GM19099 (cell line): ENCODE data around the gene ASF1B.

Experiments
- POLR2A ChIP-seq: IDR thresholded peaks from 3 replicates; pipeline ENCODE4 v1.6.1; 2011; ENCODE audit warnings: low read depth; ENCODE audit not compliant: insufficient read length; ENCODE audit errors: extremely low read depth

Gene ASF1B

DNA sequence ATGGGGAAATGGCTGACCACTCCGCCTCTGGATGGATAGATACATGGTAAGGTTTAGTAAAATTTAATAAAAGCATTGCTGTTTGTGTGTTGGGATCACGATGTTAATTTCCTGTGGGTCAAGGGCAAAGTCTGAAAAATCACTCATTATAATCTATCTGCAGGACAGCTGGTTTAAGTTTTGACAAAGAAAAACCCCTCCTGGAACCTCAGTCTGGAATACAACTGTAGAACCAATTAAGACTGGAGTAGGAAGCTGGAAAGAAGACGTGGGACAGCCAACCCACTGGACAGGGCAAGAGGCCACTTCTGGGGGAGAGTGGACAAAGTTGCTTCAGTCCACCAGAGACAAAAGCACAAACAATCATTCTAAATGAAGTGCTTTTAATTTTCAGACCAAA lies 17.2 kb downstream of the ASF1B start:
- TF ChIP-seq POLR2A = no peak

DNA sequence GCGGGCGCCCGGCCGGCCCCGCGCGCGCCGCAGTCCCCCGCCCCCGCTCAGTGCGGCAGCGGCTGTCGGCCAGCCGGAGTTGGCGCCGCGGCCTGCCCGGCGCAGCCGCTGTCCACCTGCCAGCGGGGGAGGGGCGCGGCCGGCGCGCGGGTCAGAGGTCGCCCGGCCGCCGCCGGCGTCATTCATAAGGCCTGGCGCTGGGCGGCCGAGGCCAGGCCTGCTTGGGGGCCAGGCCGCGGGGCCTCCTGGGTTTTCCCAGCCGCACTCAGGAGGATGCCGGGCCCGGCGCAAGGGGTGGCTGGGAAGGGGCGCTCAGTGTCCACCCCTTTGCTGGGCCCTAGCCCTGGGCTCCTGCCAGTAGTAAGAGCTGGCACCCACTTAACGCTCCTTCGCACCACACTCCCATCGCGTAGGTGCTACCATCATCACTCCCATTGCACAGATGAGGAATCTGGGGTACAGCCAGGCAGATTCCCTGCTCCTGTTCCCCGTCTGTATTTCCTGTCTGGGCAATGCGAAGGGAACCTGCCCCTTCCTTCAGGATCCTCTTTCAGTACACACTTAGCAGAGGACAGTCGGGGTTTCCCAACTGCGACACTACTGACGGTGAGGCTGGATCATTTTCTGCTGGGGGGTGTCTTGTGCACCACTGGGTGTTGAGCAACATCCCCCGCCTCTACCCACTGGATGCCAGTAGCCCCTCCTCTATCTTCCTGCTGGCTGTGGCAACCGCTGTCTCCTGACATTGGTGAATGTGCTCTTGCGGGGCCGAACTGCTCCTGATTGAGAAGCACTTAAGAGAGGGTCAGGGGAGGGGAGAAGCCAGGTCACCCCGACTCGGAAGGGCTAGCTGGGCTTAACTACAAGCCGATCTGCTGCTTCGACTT lies 18.0 kb downstream of the ASF1B start:
- peak; percentile 47 for TF ChIP-seq POLR2A

DNA sequence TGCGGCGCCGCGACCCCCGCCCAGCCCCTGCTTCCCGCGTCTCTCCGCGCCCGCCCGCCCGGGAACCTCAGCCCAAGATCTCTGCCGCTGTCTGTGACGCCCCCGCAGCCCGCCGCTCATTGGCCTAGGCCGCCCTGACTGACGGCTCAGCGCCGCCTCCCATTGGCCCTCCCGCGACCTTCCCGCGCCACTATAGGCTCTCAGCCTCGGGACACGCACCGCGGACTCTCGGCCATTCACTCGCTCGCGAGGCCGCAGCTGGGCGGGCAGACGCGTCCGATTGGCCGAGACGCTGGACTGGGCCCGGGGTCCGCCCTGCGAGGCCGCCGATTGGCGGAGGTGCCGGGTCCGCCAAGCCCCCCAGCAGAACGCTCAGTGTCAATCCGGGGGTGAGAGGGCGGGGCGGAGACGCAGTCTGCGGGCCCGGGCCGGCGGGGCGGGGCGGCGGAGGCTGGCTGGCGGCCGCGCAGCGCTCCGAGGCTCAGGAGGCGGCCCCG lies 18.7 kb downstream of the ASF1B start, which contains the start of gene PRKACA:
Gene PRKACA, minus strand, starts transcription at position 95 of the 497 bp plus-strand sequence. CDS start 215 bp downstream, outside the sequence.
- TF ChIP-seq POLR2A = peak; percentile 34

DNA sequence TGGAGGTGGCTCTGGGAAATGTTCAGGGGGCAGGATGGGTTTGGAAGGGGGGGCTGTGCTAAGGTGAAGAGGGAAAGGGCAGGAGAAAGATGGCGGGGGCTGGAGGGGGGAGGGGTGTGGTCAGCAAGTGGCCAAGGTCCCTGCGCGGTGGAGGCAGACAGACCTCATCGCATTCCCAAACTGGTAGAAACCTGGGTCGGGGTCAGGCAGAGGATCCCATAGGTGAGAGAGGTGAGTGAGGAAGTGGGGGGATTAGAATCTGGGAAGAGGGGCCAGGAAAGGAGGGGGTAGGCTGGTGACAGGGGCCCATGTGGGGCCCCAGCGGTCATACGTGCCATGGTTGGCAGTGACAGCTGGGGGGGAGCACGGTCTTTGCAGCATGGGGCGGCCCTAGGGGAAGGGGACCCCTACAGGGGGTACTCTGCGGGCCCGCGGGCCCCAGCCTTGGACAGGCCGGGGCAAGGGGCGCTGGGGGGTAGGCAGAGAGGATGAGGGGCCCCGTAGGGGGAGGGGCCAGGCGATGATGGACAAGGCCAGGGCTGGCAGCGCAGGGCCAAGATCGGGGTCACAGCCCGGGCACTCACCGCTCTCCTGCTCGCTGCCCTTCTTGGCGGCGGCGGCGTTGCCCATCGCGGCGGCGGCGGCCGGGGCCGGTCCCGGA lies 19.3 kb downstream of the ASF1B start:
- no peak for TF ChIP-seq POLR2A

DNA sequence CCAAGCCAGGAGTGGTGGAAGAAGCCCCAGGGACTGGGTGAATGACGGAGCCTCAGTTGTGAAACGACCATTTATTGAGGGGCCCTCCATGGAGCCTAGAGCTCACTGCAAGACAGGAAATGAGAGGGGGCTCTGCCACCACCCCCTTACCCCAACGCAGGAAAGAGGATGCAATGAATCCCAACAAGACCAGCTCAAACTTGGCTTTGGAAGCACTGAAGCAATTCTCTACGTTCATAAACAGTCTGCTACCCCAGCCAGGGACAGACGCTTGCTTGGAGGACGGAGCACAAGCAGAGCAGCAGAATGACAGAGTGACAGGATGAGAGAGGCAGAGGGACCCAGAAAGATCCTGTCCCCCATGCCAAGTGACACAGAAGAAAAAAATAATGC lies 19.9 kb downstream of the ASF1B start:
- TF ChIP-seq POLR2A = no peak

DNA sequence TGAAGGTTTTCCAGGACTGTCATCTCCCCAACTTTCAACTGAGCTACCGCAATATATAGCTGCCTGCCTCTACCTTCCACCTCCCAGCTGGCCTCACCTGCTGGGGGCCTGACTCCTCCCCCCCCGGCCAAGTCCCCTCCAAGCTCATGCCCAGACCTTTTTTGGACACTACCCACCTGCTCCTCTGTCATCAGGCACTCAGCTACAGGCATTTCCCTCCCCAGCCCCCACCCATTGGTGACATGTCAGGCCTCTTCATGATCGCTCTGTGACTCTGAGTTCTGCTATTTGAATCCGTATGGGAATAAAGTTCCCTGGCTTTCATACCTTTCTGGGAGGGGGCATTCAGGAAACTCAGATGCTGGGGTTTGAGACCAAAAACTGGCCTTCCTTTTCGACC lies 20.6 kb downstream of the ASF1B start:
- TF ChIP-seq POLR2A = no peak

DNA sequence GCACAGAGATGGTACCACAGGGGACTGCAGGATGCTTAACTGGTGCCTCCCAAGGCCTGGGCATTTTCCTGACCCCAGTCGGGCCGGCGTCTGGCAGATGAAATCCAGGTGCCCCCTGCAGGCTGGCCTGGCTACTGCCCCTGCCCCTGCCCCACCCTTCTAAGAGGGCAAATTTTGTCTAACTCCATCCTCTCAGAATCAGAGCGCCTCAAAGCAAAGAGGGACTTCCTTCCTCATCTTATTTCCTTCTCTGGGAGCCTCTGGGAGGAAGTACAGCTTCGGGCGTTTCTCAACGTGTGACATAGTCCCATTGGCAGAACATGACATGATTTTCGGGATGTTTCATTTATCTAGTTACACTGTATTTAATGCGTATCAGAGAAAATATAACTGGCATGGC lies 21.5 kb downstream of the ASF1B start:
- TF ChIP-seq POLR2A = no peak

DNA sequence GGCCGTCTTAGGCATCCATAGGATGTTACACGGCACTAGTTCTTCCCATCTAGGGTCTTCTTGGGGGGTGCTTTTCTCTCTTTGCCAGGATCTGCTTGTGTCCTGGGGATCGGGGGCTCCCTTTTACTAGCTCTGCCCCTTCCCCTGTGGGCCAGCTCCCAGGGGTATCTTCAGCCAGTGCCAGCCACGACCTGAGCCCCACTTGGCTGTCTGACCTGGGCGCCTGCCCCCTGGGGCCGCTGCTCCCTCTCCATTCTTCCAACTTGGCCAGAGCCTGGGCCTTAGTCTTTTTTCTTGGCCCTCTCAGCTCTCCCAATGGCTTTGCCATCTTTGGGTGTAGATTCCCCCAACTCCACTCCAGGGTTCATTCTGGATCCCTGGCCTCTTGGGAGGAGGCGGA lies 21.9 kb downstream of the ASF1B start:
- no peak for TF ChIP-seq POLR2A

DNA sequence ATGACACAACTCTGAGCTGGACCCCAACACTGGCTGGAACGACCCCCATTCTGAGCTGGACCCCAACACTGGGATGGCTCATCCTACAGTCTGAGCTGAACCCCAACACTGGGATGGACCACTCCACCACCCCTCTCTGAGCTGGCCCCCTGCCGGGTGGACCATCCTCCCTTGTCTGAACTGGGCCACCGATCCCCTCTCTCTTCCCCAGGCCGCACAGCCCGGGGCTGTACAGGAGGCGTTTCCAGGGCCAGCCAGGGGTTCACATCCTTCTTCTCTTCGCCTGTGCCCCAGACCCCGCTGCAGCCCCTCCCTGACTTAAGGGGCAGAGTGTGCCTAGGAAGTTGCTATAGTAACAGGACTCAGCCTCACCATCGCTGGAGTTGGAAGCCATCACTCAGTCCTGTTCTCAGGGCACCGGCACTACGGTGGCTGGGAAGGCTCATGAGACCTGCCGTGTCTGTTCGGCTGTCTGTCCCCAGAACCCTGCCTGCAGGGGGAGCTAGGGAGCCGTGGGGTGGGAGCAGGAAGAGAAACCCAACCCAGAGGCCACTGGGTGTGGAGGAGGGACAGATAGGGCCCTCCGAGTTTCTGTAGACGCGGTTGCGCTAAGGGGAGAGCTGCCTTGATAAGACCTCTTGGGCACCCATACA lies 22.5 kb downstream of the ASF1B start:
- no peak for TF ChIP-seq POLR2A

DNA sequence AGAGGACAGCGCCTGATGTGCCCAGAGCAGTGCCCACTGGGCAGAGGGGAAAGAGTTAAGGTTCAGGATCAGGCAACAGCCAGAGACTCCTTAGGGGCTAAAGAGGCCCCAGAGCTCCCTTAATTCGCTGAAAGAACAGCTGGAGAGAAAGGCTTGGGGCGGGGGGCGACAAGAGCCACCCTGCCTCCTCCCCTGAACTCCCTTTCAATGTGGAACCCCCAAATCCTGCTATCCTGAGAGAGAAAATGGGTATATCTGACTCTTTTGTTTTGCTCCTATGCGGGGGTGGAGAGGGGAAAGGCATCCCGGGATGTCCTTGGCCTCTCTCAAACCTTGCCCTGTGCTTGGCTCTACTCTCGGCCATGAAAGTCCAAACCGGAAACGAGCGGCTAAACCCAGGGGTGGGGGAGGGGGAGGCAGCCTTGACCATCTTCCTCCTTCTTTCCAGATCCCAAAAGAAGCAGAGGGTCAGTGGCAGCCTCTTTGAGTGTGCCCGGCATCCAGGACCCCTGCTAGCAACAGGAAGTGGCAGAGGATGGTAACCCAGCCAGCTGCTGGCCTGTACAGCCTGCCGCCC lies 23.5 kb downstream of the ASF1B start:
- TF ChIP-seq POLR2A = no peak

DNA sequence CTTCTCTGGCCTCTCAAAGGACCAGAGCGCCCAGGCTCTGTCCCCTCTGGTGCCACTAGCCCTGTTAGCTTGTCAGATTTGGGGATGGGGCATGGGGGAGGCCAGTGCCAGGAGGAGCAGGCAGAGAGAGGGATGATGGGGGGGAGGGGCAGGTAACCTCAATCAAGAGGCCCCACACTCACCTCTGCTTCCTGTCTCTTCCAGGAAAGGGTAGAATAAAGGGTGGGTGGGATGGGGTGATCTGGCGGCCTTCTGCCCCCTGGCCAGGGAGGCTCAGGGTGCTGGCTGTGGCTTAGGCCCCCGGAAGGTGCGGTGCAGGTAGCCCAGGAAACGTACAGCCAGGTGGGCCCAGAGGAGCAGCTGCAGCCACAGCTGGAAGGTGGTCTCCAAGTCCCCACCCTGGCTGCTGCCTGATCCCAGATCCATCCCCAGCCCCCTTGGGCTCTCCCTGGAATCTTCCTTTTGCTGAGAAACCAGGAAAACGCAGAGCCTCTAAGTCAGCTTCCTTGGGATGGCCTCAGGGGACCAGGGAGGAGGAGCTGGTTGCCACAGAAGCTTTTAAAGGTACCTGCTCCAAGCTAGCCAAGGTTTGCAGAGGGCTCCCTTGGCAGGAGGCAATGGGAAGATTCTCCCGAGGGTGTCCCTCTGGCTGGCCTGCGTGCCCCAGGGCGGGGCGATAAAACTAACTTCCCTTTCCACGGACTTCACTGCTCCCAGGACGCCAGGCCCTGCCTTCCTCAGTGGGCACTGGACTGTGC lies 24.2 kb downstream of the ASF1B start:
- no peak for TF ChIP-seq POLR2A

DNA sequence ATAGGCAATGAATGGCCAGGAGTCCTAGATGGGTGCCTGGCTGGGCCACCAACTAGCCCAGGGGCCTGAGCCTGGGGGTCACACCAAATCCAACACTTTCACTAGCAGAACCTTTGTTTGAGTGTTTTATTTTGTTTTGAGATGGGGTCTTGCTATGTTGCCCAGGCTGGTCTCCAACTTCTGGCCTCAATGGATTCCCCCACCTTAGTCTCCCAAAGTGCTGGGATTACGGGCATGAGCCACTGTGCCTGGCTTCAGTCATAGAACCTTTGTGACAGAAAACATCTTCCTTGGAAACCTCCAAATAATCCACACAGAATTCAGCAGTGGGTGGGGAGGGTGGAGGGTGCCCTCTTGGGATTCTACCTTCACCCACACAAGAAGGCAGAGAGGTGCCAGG lies 24.9 kb downstream of the ASF1B start:
- TF ChIP-seq POLR2A = no peak

DNA sequence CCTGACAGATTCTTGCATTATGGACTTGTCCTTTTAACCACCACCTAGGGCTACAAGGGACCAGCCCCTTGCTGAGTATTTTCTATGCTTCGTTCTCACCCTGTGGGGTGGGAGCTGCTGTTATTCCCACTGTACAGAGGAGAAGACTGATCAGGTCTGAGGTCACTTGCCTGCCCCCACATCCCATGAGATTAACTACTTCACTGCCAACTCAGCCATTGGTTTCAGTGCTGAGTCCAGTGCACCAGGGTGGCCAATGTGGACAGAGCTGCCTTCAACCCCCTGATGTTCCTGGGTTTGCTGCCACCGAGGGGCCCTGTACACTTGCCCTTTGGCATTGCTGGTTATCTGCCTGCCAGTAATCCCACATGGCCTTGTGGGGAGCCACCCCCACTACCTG lies 25.7 kb downstream of the ASF1B start:
- TF ChIP-seq POLR2A = no peak

DNA sequence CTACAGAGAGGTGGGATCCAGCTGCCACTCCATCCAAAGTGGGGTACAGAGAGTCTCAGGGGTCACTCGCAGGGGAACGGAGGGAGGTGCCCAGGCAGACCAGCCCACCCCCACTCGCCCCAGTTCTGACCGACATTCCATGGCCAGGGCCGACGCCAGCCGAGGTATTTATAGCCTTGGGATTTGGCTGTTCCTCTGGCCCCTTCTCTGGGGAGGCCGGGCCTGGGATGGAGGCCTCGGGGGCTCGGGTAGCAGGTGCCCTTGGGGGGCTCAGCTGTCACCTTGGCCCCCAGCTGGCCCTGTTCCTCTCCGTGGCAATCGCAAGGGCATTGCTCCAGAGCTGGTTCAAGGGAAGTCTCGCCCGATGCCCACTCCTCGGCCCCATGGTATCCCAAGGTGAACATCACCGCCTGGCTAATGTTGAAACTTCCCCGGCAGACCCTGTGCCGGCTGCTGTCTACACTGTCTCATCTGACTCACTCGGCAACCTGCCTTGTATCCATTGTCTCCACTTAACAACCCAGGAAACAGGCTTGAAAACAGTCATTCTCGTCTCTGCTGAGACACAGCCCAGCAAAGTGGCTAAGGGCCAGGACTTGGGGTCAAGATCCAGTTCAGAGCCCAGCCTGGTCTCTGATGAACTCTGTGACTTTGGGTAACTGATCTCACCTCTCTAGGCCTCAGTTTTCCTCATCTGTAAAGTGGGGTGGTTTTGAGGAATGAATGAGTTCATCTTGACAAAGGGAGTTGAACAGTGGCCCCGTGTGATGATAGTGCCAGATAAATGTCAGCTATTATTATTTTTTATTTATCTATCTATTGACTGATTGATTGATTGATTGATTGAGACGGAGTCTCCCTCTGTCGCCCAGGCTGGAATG lies 28.6 kb downstream of the ASF1B start:
- TF ChIP-seq POLR2A = no peak

DNA sequence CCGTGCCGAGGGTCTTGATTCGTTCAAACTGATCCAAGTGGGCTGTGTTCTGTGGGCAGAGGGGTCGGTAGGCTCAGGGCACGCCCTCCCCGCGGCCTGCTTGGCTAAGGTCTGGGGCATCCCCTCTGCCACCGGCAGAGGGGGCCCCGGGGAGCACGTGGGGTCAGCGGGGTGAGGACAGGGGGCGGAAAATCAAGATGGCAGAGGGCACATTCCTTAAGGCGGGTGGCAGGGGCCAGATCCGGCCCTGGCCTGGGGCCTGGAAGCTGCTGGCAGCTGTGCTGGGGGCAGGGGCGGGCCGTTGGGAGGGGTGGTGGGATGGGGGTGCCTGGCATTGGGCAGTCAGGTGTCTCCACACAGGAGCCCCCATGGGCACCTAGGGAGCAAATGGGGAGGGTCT lies 29.5 kb downstream of the ASF1B start:
- TF ChIP-seq POLR2A = no peak
